HG03571 (cell line): ENCODE measurements around the gene CDK17.
"Not testable (repeated sequence)": the region's sequence is repeated elsewhere in the genome, so short reads cannot be mapped to it uniquely, and the experiment has no call there.

Experiments
- ATAC-seq: cut with Tn5 transposase; IDR thresholded peaks from one replicate; pipeline ENCODE4 v1.9.1; 2021; ENCODE audit not compliant: unreplicated experiment

The CDK17 gene

GRCh38 chr12:96395236-96395635 lies 5.0 kb downstream of the CDK17 start:
- no peak for ATAC-seq

- not testable (repeated sequence) for ATAC-seq
These were observed 7.0 kb downstream of the CDK17 start for GRCh38 chr12:96393229-96393628.

- no peak for ATAC-seq
These were observed 7.8 kb downstream of the CDK17 start for GRCh38 chr12:96392397-96392796.

GRCh38 chr12:96387981-96388380 lies 12.3 kb downstream of the CDK17 start:
- ATAC-seq = no peak

- ATAC-seq = no peak
These were observed 13.4 kb downstream of the CDK17 start for GRCh38 chr12:96386794-96387193.

GRCh38 chr12:96383991-96384390 lies 16.2 kb downstream of the CDK17 start:
- no peak for ATAC-seq

- ATAC-seq = no peak
These were observed 16.9 kb downstream of the CDK17 start for GRCh38 chr12:96383371-96383770.

GRCh38 chr12:96379743-96380142 lies 20.5 kb downstream of the CDK17 start:
- not testable (repeated sequence) for ATAC-seq

- no peak for ATAC-seq
These were observed 21.9 kb downstream of the CDK17 start for GRCh38 chr12:96378319-96378718.

GRCh38 chr12:96376865-96377264 lies 23.4 kb downstream of the CDK17 start:
- ATAC-seq = no peak

GRCh38 chr12:96375841-96376604 lies 24.2 kb downstream of the CDK17 start:
- peak; percentile 57 for ATAC-seq

GRCh38 chr12:96375170-96375569 lies 25.1 kb downstream of the CDK17 start:
- no peak for ATAC-seq

- no peak for ATAC-seq
These were observed 28.2 kb downstream of the CDK17 start for GRCh38 chr12:96371790-96372699.

- ATAC-seq = no peak
These were observed 29.0 kb downstream of the CDK17 start for GRCh38 chr12:96371138-96371789.

GRCh38 chr12:96368687-96369086 lies 31.6 kb downstream of the CDK17 start:
- ATAC-seq = no peak

- ATAC-seq = no peak
These were observed 32.0 kb downstream of the CDK17 start for GRCh38 chr12:96368233-96368632.

- no peak for ATAC-seq
These were observed 33.9 kb downstream of the CDK17 start for GRCh38 chr12:96366381-96366654.

GRCh38 chr12:96365604-96366380 lies 34.4 kb downstream of the CDK17 start:
- ATAC-seq = no peak

- ATAC-seq = no peak
These were observed 36.0 kb downstream of the CDK17 start for GRCh38 chr12:96364092-96364700.

GRCh38 chr12:96361074-96361473 lies 39.2 kb downstream of the CDK17 start:
- ATAC-seq = no peak

GRCh38 chr12:96360550-96360949 lies 39.7 kb downstream of the CDK17 start:
- ATAC-seq = no peak
